Measurements from ENCODE around the gene SEMA3A.
"Not testable (repeated sequence)": the region's sequence is repeated elsewhere in the genome, so short reads cannot be mapped to it uniquely, and the experiment has no call there.

The SEMA3A gene

DNA sequence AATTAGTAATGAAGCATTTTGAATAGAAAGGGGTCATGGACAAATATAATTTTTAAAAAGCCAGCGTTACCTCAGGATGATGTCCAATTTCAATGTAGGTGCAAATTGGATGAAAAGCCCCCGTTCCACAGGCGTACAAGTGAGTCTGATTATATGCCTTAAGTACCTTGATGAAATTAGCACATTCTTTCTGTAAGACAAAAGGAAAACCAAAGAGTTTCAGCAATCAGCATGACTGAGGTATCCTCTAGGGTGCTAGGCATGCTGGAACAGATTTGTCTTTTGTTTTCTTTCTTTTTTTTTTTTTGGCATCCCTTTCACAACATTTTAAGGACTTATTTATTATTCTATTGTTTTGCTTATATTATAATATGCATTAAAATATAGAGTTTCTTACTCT, 84.2 kb downstream of the SEMA3A start:
- DNase-seq (ENCODE audit: low spot score): no peak

DNA sequence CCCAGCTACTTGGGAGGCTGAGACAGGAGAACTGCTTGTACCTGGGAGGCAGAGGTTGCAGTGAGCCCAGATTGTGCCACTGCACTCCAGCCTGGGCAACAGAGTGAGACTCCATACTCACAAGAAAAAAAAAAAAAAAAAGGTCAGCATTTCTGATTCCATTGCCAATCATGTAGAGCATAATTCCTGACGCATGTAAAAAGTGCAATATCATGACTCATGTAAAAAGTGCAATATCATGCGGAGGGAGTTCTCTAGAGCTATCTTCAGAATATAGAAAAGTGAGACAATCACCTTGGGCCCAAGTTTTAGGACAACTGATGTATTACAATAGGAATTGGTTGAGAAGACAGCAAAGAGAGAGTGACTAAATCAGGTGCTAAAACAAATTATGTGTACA, 85.8 kb downstream of the SEMA3A start:
- DNase-seq (ENCODE audit: low spot score): no peak

DNA sequence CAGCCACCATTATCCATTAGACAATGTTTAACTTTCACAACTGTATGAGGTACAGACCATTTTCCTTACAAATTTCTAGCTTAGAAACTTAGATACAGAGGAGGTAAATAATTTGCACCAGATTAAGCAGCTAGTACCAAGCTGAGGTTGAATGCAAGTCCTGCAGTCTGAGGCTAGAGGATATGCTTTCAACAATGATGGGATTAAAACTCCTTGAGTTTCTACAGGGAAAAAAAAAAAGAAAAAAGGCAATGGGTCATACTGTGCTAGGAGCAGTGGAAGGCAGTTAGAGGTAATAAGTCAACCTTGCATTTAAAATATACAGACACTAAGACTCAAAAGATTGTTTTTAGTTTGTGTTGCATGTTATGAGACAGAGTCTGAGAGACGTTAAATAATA, 86.5 kb downstream of the SEMA3A start:
- no peak for DNase-seq (ENCODE audit: low spot score)

DNA sequence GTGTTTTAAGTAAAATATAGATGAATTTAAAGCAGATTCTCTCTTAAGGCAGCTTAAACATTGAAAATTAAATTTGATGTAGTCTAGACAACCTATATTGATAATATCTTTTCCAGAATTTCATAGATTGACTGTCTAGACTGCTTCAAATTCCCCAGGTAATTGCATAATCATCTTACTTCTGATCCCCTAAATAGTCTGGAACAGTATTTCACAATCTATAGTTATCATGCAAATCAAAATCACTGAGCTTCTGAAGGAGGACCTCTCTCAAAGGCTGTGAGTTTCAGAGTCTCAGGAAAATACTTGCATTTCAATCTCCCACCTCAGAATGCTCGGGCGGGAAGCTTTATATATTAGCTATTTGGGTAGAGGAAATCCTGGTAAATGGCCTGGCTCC, 87.3 kb downstream of the SEMA3A start:
- DNase-seq (ENCODE audit: low spot score): no peak

DNA sequence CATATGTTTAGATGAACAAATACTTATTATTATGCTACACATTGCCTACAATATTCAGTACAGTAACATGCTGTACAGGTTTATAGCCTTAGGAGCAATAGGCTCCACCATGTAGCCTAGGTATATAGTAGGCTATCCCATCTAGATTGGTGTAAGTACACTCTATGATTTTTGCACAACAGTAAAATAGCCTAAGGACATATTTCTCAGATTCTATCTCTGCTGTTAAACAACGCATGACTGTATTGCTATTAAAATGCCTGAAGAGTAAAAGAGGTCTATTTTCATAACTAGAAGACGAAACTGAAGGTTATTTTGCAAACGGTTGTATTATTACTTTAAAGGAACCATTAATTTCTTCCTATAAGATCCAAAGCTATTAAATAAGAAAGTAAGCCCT, 88.3 kb downstream of the SEMA3A start:
- no peak for DNase-seq (ENCODE audit: low spot score)

DNA sequence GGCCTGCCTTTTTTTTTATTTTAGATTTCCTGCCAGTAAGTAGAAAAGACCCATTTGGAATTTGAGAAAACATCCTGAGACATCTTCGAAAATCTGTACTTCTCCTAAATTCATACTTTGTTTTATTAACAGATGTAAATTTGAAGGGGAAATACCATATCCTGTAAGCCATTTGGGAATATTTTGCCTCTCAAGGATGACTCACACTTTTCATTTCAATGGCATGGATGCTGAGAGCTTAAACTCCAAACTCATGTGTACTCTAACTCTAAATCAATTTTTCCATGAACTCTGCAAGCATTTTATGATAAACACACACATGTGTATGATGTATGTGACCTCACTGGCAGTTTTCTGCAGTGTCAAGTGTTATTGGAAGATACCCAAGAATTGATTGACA, 89.0 kb downstream of the SEMA3A start:
- DNase-seq (ENCODE audit: low spot score): no peak

DNA sequence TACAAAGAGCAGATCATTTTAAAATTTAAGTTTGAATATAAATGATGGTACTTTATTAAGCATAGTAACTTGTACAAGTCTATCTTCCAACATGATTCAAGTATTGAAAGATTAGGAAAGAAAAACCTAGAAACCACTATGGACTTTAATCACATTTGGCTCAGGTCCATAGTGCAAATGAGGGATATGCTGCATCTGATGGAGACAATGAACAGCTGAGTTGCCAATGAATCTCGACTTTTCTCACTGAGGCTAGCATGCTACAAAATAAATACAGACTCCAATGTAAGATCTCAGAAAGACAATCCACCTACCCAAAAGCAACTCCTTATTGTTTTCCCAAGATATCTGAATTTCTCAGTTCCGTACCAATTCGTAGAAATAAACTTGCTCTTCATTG, 89.8 kb downstream of the SEMA3A start:
- DNase-seq (ENCODE audit: low spot score): no peak

DNA sequence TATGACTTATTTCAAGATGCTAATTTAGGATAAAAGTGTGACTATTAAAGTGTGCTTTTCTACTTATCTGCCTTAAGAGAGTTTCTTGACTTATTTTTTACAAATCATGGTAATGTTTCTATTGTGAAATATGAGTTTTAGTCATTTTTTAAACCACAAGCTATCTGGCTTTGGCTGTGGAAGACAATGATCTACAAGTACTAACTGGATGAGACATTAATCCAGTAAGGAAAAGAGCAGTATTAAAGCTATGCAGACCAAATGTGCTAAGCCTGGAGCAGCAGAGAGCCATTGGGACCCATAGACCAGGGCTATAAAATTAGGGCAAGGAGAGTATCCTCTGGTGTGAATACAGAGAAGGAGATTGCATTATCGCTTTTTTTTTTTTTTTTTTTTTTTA, 92.4 kb downstream of the SEMA3A start:
- no peak for DNase-seq (ENCODE audit: low spot score)

DNA sequence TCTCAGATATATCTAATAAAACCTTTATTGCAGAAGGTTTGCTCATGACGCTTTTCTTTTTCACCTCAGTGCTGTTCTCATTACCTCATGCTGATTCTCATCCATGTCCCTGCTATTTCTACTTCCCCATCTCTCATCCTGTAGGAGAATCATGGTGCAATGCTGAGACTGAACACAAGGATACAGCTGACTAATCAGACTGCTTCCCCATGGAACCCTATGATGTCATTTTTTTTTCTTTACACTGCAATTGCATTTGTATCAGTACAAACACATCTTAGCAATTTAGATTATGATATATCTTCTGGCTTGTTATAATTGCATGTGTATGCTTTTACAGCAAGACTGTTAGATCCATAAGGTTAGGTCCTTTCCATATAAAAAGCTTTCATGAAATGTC, 93.7 kb downstream of the SEMA3A start:
- no peak for DNase-seq (ENCODE audit: low spot score)

DNA sequence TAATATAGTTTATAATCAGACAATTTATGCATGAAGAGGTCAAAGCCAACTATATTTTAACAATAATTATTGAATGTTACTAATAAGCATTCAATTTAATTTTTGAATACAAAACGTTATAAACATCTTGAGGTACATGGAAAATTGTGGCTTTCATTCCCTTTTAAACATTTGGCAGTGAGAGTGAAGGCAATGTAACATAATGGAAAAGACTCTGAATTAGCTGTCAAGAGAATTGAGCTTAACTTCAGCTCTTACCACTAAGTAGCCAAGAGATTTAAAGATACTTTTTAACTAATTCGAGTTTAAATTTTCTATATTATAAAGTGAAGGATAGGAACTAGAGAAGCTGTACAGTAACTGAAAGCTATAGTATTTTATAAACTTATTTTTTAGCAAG, 98.6 kb downstream of the SEMA3A start:
- no peak for DNase-seq (ENCODE audit: low spot score)

DNA sequence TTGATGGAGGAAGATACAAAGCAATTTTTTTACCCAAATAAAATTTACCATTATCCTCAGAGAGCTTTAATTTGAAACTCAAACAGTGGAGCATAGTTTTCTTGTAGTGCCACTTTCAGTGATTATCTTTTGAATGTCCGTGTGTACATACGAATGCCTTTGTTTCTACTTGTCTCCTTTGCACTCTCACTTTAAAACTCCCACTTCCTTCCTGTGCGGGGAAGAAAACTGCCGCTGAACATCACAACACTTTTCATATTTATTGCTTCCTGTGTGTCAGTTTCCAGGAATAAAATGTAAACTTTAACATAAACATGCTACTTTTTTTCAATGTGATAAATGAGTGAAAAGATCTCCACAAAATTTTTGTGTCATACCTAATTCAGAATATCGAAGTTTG, 102.4 kb downstream of the SEMA3A start:
- no peak for DNase-seq (ENCODE audit: low spot score)

DNA sequence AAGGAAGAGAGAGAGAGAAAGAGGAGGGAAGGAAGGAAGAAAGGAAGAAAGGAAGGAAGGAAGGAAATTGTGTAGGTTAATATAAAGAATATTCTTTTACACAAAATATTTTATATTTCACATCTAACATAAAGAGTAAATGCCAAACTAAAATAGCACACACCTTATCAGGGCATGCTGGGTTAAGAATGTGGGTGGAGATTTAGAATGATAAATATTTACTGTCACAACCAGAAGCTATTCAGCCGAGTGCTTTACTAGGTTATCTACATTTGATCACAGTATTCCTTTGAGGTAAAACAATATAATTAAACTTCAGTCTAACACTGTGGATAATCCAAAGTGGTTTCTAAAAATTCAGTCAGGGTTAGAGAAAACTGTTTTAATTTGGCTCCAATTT, 103.3 kb downstream of the SEMA3A start:
- no peak for DNase-seq (ENCODE audit: low spot score)

DNA sequence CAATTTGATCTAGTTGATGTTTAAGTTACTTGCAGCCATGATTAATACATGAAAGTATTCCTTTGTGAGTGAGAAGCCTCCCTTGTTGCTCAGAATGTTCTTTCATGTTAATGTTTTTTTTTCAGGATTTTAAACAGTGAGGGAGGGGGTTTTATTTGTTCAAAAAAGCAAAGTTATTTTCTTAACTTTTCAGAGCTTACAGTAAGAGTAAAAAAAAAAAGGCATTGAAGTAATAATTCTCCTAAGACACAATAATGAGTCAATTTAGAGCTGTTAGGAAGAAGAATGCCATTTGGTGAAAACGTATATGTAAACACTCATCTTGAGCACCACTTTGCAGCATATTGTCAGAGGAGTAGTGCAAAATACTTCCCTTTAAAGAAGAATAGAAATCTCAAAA, 105.8 kb downstream of the SEMA3A start:
- DNase-seq (ENCODE audit: low spot score): no peak

DNA sequence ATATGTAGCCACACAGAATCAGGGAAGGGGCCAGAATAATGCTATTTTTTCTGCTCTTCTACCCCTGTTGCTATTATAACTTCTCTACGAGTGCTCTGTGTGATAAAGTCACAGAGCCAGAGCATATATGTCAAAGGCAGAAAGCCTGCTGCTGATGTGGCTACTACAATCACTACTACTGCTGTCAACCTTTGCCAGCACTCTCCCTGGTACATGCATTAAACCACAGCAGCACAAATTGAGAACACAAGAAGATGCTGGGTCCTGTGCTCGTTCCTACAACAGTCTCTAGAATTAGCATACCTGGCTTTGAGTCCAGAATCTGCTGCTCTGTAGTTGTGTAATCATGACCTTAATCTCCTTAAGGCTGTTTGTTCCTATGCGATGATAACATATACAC, 108.6 kb downstream of the SEMA3A start:
- DNase-seq (ENCODE audit: low spot score): no peak

DNA sequence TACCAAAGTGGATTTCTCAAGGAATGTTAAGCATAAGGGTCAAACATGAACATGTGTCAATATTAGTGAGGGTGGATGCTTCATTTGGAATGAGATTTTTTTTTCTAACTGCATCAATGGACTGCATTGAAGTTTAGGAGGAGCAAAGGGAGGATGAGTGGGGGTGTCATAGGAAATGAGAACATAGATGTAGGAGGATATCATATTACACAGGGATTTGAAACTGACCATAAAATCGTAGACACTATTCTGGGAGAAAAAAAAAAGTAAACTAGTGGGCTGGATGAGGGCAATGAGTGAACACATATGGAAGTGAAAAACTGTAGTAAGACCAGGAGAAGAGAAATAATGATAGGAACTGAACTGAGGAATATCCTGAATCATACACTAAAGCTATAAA, 109.4 kb downstream of the SEMA3A start:
- no peak for DNase-seq (ENCODE audit: low spot score)

DNA sequence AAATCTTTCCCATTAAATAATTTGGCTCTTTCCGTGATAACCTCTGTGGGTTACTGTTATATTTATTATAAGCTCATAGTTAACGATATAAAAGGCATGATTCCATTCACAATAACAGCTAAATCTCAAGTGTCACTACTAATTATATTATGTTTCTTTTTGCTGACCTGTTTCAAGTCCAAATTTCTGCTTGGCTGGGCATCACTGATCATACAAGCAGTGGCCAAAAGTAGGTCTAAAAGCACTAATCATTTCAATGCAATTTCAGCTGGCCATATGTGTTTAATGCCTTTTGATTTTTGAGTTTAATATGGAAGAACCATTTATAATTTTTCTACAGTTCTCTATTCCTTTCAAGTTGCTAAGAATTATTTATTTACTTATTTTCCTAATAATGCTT, 110.7 kb downstream of the SEMA3A start:
- DNase-seq (ENCODE audit: low spot score): no peak

DNA sequence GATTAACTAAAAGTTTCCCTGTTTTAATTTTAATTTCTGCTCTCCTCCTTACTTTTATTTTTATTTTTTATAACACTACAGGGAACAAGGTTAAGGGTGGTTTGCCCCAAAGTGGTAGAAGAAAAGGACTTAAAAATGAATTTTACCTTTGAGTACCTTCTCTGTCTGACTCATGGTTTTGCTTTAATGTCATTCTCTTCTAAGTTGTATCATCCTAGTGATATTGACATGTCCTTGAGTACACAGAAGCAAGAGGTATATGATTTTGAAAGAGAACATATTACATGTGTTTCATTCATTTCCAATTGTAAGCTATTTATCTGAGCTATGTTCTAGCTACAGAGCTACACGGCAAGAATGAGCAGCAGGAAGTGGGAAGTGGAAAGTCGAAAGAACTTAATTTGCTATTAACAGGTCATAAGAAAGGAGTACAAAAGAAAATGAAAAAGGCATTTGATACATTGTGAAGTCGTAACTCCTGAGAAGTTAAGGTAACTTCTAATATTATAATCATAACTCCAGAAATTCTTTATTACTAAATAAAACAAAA, 112.5 kb downstream of the SEMA3A start:
- no peak for DNase-seq (ENCODE audit: low spot score)

DNA sequence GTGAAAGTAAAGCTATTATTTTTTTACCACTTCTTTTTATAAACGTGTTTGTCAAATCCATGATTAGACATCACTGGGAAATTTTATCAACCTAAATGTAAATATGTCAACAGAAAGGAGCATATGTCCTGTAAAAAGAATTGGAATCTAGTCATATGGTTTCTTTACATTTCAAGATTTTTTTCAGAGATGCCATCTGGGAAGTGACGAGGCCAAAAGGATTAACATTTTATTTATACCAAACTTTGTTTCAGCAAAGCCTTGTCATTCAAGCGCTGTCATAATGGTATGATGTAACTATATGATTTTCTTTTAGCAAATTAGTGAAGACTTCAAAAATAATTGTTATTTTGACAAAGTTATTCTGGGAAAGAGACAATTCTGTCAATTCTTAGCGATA, 117.3 kb downstream of the SEMA3A start:
- no peak for DNase-seq (ENCODE audit: low spot score)

DNA sequence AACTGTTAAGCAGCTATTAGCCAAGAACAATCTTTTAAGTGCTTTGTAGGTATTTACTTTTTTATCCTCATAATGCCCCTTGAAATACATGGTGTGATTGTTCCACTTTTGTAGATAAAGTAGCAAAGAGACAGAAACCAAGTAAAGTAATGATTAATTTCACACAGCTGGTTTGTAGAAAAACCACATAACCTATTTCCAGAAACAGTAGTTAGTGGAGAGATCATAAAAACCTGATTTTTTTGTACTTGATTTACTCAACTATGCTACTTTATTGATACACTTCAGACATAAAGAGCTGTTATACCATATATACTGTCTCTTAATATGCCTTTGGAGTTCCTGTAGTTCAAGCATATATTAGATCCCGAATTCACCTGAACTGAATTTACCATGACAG, 118.4 kb downstream of the SEMA3A start:
- DNase-seq (ENCODE audit: low spot score): no peak

DNA sequence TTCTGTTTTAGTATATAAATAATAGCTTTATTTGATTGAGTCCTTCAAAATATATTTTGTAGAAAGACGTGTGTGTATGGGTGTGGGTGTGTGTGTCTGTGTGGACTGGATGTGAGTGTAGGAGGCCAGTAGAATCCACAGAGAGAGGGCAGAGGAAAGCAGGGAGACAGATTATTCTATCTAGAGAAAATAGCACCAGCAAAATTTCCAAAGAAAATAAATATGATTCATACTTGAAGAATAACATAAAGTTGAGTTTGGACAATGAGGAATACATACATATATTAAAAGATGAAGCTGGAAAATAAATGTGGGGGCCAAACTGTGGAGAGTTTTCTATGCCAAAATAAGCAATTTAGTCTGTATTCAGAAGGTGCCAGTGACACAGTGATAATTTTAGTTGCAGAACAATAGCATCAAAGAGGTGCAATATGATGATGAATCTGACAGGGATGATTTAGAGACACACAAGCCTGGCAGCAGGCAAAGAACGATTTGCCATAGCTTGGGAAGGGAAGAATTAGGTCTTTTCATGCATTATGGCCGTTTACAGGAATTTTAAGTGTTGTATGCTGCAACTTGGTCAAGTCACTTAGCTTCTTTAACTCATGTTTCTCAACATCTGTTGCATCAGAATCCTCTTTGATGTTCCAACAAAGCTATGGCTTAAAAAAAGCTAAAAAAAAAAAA, 121.3 kb downstream of the SEMA3A start:
- DNase-seq (ENCODE audit: low spot score): no peak

DNA sequence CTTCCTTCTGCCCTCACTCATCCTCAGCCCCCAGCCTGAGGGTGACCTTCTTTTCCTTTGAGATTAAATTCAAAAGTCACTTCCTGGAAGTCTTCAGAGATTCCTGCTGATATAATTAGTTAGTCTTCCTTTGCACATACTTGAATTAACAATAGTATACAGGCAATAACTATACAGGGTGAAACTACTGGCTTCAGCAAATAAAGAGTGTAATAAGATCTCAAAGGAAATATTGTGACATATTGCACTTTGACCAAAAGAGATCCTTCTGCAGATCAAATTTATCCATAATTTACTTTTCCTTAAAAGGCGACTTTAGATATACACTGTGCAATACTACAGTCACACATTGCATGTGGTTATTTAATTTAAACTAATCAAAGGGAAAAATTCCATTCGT, 123.8 kb downstream of the SEMA3A start:
- DNase-seq (ENCODE audit: low spot score): no peak

DNA sequence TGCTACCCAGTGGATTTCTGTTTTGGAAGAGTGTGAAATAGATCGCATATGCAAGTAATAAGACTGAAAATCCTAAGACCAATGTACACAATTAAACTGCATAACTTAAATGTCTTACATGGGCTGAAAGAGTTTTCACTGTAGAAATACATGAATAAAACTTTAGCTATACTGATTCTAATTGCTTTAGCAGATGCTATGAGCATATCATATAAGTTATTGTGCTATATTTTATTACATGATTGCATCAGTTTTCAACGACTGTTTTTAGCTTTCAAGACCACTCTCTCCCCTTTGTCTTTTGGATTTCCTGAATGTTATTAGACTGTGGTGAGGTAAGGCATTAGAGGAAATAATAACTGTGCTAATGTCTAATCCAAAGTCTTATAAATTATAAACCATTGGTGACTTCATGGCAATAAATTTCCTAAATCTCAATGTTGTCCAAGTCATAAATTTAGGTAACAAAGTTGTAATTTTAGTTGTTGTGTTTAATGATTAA, 124.5 kb downstream of the SEMA3A start:
- DNase-seq (ENCODE audit: low spot score): no peak

DNA sequence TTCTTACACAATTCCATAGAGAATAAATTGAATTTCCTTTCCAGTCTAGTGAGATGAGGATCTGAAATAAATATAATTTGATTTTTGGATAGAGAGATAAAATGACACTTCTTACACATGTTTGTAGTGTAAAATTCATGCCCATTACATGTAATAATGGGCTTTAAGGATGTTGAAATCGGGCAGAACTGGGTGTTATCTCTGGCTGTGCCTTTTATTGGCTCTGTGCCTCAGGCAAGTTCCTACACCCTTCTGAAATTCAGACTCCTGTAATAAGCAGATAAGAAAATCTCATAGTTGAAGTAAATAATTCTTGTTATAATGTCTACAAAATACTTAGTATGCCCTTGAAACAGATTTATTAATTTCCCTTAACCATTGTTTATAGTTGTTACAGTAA, 125.6 kb downstream of the SEMA3A start:
- no peak for DNase-seq (ENCODE audit: low spot score)

DNA sequence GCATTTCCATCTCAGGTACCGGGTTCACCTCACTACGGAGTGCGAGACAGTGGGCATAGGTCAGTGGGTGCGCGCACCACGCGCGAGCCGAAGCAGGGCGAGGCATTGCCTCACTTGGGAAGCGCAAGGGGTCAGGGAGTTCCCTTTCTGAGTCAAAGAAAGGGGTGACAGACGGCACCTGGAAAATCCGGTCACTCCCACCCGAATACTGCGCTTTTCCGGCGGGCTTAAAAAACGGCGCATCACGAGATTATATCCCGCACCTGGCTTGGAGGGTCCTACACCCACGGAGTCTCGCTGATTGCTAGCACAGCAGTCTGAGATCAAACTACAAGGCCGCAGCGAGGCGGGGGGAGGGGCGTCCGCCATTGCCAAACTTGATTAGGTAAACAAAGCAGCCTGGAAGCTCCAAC, 132.1 kb downstream of the SEMA3A start:
- not testable (repeated sequence) for DNase-seq (ENCODE audit: low spot score)
